ENCODE results near the gene GRAMD1A.
"Not testable (repeated sequence)": the region's sequence is repeated elsewhere in the genome, so short reads cannot be mapped to it uniquely, and the experiment has no call there.

GRAMD1A gene

GRCh38 chr19:34979819-34980640 lies 20.1 kb upstream of the GRAMD1A start:
- DNase-seq = no peak

GRCh38 chr19:34982275-34982674 lies 17.8 kb upstream of the GRAMD1A start:
- DNase-seq = no peak

DNA sequence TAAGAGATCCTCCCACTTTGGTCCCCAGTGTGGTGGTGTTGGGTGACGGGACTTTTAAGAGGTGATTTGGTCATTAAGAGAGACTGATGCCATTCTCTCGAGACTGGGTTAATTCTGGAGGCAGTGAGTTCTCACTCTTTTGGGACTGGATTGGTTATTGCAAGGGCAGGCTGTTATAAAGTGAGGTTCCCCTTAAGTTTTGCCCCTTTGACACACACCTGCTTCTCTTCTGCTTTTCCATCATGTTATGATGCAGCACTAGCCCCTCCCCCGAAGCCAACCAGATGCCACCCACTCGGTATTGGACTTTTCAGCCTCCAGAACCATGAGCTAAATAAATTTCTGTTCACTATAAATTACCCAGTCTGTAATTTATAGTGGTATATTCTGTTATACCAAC lies 16.3 kb upstream of the GRAMD1A start:
- DNase-seq = no peak

DNA sequence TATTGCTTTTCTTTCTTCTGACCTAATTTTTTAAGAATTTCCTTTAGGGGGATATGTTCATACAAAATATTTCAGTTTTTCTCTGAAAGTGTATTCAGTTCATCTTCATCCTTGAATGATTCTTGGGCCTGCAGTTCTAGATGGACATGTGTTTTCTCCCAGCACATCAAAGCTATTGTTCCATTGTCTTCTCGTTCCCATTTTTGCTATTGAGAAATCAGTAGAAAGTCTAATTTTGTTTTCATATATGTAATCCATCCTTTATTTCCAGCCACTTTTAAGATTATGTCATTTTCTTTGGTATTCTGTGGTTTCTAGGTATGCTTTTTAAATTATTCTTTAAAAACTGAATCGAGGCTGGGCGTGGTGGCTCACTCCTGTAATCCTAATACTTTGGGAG lies 15.8 kb upstream of the GRAMD1A start:
- DNase-seq = no peak

- DNase-seq = peak in 1 of 2 experiments; percentile 37
Observed at GRCh38 chr19:34985249-34986022, 14.7 kb upstream of the GRAMD1A start.

GRCh38 chr19:34988119-34988518 lies 12.0 kb upstream of the GRAMD1A start:
- no peak for DNase-seq

DNA sequence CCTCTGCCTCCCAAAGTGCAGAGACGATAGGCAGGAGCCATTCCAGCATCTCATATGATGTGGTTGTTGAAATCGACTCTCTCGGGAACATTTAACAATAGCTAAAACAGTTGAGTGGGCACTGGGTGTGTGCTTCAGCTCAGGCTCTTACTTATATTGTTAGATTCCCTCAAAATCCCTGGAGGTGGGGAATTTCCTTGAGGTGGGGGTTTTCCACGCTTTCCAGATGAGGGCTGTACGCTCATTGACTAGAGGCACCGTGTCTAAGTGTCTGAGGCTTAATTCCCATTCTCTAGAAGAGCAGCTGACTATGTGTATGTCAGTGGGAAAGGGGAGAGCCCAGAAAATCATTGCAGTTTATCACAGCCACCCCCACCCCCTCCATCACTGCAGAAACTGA lies 10.8 kb upstream of the GRAMD1A start:
- DNase-seq = no peak

DNA sequence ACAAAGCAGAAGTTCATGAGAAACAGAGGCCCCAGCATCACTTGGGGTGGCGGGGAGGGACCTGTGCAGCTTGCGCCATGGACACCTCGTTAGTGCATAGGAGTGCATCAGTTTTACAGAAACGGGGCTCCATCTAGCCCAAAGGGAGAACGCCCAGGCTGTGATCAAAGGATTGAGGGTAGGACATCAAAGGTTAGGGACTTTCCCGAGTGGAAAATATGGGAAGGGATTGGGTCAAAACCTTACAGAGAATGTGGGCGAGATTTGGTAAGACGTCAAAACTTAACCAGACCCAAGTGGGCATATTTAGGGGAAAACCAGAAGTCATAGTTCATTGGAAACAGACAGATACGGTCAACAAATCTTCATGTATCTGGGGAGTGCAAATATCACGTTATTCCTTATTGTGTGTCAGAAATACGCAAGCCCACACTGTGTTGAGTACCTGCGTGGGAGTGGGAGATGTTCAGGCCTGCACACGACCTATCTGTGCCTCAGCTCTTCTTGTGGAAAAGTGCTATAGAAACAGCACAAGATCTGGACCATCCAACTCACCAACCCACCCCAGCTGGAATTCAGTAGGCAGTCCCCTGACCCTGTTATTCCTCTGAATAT lies 9.4 kb upstream of the GRAMD1A start:
- no peak for DNase-seq

GRCh38 chr19:34991542-34992333 lies 8.4 kb upstream of the GRAMD1A start:
- no peak for DNase-seq

DNA sequence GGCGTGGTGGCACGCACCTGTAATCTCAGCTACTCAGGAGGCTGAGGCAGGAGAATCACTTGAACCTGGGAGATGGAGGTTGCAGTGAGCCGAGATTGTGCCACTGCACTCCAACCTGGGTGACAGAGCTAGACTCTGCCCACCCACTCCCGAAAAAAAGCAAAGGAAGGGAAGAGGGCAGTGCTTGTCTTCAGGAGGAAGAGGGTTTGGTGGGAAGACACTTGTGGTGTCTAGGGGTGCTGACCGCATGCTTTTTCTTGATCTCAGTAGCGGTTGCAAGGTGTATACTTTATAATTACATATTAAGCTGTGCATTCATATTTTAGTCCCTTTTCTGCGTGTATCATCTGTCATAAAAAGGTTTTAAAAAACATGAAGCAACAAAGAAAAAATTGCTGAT lies 7.5 kb upstream of the GRAMD1A start:
- DNase-seq = not testable (repeated sequence)

DNA sequence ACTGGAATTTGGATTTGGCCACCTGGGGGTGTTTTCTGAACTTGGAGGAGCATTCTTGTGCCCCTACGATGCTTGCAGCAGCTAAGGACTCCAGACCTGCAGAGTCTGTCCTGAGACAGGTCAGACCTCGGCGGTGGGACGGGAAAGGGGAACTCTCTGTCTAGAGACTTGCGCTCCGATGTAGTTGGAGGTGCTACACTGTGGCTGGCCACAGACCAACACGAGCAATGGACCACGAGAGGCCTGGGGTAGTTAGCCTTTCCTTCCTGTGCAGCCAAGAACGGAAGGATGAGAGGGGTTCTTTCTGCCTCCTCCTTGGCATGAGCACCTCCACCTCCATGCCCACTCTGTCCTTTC lies 5.9 kb upstream of the GRAMD1A start:
- DNase-seq = no peak

DNA sequence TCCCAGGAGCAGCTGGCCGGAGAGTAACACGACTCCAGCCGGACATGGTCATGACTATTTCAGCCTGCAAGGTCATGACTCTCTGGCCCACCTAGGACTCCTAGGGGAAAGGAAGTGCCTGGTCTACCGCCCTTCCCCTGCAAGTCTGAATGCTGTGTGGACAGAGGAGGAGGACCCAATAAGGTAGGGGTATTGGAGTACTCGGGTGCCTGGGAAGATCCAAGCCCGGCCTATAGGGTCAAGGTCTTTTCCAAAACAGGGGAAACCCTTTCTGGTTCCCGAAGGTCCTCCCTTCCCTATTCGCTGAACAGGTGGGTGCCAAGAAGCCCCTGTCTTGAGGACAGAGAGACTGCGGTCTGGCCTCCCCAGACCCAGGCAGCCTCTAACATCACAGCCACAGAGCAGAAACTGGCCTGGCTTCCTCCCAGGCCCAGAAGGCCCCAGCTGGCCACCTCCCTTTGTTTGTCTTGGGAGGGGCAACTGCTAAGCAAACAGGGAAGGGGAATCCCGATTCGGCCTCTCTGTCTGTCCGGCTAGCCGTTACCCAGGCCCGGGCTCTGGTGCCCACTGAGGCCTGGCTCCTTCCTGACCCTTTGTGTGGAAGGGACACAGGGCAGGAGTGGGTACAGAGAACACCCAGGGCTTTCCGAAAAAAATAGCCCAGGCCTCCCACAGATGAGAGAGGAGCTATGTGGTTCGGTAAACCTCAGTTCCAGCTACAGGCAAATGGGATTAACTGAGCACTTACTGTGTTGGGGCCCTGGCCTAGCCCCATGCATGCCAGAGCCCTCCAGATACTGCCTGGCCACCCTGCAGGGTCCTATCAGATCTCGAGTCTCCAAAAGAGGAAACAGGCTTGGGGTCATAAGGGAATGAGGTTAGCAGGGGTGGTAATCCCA lies 5.2 kb upstream of the GRAMD1A start:
- DNase-seq = no peak

DNA sequence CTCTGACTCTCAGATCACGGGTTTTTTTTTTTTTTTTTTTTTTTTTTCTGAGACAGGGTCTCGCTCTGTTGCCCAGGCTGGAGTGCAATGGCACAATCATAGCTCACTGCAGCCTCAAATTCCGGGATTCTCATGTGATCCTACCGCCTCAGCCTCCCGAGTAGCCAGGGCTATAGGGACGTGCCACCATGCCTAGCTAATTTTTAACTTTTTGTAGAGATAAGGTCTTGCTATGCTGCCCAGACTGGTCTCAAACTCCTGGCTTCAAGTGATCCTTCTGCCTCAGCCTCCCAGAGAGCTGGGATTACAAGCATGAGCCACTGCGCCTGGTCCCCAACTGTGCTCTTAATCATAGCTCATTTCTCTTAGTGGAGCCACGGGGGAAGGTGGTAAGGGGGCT lies 4.6 kb upstream of the GRAMD1A start:
- no peak for DNase-seq

DNA sequence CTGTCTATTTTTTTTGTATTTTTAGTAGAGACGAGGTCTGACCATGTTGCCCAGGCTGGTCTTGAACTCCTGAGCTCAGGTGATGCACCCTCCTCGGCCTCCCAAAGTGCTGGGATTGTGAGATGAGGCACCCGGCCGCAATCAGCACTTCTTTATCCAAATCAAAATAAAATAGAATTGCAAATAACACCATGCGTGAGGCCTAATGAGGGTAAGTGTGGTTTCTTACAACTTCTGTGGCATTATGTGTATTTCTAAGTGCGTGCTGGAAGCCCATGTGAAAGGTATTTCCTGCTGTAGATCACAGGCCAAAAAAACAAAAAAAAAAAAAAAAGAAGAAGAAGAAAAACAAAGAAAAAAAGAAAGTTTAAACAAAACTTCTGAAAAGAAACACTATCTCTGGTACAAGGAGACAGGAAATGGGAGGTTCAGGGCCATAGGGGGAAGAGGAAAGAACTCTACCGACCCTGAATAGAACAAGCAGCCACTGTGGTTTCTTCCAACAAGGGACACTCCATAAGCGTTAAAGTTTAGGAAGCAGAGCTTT lies 3.0 kb upstream of the GRAMD1A start:
- DNase-seq = no peak

DNA sequence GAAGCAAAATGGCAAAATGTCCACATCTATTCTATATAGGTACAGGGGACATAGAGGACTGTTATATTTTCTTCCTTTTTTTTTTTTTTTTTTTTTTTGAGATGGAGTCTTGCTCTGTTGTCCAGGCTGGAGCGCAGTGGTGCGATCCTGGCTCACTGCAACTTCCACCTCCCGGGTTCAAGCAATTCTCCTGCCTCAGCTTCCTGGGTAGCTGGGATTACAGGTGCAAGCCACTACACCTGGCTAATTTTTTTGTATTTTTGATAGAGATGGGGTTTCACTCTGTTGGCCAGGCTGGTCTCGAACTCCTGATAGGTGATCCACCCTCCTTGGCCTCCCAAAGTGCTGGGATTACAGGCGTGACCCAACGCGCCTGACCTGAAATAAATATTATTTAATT lies 1.9 kb upstream of the GRAMD1A start:
- DNase-seq = not testable (repeated sequence)

DNA sequence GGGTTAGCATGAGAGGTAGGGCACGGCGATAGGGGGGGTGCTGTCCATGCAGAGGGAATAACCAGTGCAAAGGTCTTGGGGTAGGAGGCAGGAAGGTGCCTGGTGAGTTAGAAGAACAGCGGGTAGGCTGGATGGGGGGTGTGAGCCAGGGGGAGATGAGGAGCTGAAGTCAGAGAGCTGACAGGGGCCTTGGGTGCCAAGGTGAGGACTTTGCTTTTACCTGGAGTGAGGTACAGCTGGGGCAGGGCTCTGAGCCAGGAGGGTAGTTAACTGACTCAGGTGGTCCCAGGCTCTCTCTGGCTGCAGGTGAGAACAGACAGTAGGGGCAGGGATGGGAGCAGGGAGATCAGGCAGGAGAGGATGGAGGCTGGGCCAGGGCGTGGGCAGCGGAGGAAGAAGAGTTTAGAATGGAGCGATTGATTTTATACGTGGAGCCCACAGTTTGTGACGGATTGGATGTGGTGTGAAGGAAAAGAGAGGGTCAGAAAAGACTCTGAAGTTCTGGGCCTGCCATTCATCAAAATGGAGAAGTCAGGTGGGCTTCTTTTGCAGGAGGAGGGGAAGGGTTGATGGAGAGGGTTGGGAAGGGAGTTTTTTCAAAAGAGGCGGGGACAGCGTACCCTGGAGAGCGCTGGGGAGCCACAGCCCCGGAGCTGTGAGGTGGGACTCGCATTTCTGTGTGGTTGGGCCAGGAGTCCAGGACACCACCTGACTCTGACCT lies 1.2 kb upstream of the GRAMD1A start:
- DNase-seq = no peak

DNA sequence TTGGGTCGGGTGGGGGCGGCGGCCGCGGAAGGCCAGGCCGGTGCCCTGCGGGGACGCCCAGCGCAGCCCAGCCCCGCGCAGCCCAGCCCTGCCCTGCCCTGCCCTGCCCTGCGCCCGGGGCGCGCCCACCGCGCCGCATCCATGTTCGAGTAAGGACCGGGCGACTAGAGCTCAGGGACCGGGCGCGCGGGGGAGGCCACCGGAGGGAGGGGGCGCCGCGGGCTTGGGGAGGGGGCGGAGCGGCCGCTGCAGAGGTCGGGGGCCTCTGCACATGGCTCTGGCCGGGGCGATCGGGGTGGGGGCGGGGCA lies 169 bp downstream of the GRAMD1A start:
- no peak for DNase-seq

DNA sequence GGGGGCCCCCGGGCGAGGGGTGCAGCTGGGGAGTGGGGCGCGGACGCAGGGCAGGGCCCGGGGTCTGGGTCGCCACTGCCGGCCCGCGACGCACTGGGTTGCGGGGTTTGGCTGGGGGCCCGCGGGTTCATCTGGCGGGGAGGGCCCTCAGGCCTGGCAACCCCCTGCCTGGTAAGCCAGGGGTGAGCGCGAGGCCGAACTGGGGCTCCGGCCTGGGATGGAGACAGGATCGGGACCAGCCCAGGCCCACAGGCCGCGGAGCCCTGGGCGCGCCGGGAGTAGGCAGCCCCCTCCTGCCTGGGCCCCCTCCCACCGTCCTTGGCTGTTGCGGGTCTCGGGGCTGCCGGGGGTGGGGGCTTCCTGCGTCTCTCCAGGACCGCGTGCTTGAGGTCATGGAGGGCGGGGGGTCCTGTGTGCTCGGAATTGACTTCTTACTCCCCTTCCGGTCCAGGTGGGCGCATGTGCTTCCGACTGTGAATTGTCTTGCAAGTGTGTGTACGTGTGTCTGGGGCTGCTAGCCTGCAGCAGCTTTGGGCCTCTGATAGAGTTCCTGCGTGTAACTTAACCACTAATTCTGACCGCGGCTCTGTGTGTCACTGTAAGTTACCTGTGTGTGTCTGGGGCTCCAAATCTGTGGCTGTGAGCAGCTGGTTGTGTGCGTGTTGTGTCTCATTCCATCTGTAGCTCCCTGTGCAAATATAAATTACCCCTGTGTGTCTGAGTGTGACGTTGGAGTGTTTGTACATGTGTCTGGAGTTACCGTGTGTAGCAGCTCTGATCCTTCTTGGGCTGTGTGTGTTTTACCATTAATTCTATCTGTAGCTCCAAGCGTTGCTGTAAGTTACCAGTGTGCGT lies 751 bp downstream of the GRAMD1A start:
- no peak for DNase-seq

DNA sequence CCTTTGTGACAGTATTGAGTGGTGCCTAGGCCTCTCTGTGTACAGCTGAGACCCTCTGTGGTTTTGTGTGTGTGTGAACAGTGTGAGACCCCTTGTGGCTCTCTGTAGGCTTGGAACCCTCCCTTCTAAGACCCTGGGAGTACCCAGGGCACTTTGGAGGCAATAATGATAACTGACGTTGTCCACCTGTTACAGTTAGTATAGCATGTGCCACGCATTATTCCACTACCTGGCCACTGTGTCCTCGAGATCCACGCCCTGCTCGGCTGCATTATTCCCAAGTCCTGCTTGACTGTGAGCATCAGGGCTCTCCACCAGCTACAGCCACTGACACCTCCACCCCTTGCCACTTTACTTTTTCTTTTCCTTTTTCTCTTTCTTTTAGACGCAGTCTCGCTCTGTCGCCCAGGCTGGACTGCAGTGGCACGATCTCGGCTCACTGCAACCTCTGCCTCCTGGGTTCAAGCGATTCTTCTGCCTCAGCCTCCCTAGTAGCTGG lies 2.0 kb downstream of the GRAMD1A start:
- DNase-seq = no peak
